Activated CD8-positive, alpha-beta memory T cell treated with anti-CD3 and anti-CD28 coated beads for 4 hours (primary cell): Measurements from ENCODE around the gene NOSTRIN.
"Not testable (repeated sequence)": the region's sequence is repeated elsewhere in the genome, so short reads cannot be mapped to it uniquely, and the experiment has no call there.

Experiments
- DNase-seq, 2 donors: peaks; one replicate each; pipeline ENCODE4 v3.0.0-alpha.2; 2020; ENCODE audit warnings: low read depth in 2 of 2

NOSTRIN gene, protein sequence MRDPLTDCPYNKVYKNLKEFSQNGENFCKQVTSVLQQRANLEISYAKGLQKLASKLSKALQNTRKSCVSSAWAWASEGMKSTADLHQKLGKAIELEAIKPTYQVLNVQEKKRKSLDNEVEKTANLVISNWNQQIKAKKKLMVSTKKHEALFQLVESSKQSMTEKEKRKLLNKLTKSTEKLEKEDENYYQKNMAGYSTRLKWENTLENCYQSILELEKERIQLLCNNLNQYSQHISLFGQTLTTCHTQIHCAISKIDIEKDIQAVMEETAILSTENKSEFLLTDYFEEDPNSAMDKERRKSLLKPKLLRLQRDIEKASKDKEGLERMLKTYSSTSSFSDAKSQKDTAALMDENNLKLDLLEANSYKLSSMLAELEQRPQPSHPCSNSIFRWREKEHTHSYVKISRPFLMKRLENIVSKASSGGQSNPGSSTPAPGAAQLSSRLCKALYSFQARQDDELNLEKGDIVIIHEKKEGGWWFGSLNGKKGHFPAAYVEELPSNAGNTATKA

DNA sequence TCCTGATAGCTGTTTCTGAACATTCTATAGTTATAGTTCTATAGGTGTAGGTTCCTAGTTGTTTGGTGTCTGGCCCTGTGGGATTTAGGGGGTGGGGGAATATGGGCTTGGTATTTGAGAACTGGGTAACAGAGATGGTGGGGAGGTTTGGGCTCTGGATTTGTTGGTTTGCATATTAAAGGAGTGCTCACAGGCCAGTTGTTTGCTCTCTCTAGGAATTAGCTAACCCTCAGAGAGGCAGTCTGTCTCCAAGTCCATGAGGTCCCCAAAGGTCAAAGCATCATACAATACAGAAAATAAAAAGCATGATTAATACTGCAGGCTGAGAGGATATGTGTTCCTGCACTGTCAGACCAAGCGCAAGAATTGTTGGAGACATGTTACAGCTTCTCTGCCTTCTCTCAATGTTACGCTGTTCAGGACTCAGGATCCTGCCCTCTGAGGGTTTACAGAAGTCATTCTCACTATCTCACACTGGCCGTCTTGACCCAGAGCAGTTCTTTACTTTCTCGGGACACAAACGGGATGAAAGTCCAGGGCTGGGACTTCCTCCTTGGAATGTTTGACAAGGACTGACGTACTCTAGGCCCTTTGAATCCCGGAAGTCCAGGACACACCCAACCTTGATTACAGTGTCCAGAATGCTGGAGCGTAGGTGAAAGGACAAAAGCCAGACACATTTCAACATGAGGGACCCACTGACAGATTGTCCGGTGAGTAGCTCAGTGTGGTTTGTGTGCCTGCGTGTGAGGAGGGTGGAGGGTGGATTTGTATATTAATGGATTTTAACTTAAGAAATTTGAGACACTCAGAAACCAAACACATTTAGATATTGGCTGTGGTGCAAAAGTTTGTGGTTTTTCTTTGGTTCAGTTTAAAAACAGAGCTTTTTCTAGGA lies at the start of gene NOSTRIN:
TSS of gene NOSTRIN (plus strand) at position 677 of the 898 bp plus-strand sequence. CDS start at position 687, 10 bp downstream.
- no peak for DNase-seq

DNA sequence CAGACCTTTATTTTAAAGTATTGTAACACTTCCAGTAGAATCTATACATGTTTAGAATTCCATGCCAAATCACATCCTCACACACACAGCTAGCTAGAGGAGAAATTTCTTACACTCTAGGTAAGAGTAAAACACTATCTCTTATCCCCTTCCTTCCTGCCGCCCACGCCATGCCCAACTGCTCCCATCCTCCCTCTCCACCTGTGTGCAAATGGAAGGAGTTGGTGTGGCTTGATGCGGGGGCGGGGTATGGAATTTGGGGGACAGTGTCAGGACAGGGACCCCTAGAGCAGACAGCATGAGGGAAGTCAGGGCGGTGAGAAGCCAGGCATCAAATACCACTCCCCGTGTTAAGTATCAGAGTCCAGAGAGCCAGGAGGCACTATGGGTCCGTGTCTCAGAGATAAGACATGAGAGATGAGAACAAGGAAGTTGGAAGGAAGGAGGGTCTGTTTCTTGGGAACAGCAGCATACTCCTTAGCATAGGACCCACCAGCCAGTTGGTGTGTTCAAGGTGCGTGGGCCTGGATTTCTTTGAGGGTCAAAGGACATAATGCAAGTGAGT lies 48.6 kb upstream of the NOSTRIN start:
- DNase-seq = no peak

DNA sequence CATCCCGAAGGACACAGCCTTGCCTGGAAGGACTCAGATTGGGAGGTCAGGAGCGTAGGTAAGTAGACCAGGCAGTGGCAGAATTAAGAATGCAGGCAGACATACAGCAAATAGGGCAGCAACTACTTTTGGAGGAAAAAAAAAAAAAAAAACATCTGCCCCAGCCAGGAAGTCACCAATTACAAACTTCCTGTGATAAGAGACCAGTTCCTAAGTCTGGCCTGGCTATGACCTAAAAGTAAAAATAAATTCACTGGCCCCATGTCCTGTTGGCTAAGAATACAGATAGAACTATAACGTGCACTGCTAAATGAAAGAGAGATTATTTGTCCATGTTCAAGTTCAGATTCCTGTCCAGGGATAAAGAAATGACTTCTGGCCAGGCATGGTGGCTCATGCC lies 45.2 kb upstream of the NOSTRIN start:
- DNase-seq = no peak

DNA sequence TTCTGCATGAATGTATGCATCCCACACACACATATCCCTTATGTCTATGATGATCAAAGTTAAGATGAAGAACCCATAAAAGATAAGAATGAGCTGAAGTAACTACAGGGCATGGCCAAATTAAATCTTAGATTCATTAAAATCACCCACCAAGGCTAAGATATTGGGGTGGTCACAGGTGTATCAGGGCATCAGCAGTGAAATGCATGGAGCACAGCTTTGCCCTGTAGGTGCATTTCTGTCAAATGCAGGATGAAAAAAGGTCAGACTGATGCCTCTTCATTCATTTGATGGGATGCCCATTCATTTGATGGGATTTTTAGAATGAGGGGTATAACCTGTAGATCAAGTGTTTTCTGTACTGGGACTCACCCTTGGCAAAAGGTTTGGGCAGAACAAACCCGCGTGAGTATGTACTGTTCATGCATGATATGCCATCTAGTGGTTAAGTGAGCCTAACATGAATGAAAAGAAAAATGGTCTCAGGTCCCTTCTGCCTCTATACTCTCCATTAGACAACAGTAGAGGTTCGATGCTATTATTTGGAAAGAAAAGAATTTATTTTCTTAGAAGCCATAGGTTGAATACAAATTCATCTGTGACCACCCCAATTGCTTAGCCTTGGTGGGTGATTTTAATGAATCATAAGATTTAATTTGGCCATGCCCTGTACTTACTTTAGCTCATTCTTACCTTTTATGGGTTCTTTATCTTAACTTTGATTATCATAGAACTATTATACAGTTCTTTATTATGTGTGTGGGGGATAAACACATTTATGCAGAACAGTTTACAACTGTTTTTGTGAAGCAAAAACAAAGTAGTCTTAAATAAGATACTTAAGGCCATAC lies 43.2 kb upstream of the NOSTRIN start:
- DNase-seq = no peak

DNA sequence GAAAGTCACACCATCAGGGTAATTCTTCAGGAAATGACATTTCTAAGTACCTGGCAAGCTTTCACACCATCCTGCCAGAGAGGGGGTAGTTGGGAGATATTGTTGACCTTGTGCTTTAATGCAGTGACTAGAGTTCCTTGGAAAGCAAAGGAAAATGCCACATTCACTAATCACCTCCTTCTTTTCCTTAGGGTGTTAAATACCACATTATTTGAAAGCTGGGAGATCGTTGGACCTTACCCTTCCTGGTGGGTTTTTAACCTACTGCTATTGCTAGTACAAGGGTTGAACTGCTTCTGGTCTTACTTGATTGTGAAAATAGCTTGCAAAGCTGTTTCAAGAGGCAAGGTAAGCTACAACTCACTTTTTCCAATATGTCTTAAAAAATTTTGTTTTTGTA lies 37.0 kb upstream of the NOSTRIN start:
- DNase-seq = no peak

DNA sequence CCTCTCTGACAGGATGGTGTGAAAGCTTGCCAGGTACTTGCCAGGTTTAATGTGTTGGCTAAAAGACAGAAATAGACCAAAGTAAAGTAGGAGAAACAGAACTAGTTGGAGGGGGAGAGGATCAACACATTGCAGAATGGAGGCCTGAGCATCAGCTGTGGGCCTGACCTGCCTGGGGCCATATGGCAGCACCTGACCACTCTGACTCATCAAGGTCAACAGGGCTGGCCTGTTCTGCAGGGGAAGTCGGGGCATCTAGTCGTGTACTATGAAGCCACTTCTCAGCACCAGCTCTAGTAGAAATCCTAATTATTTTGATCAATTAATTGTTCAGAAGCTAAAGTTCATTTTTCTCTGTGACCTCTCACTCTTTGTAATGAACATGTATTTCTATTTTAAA lies 35.8 kb upstream of the NOSTRIN start:
- DNase-seq = no peak

DNA sequence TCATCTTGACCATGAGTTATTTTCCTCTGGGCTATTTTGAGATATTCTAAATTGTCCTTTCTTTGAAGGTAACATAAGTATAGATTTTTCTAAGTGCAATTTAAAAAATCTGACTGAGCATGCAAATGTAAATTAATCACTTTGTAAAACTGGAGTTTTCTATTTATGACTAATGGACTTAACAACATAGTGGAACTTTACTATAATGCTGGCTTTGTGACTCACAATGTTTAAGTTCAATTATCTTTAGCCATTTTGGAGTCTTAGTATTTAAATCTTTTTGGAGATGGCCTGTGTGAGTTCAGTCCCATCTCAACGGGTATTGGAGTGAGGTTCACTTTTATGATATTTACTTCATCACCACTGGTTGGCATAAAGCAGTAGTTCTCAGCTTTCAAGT lies 35.2 kb upstream of the NOSTRIN start:
- no peak for DNase-seq

DNA sequence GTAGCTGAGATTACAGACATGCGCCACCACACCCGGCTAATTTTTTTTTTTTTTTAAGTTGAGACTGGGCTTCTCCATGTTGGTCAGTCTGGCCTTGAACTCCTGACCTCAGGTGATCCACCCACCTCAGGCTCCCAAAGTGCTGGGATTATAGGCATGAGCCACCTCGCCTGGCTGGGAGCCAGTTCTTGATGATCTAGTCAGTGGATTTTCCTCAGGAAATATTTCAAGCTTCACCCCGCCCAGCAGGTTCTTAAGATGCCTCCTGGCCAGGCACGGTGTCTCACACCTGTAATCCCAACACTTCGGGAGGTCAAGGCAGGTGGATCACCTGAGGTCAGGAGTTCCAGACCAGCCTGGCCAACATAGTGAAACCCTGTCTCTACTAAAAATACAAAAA lies 34.1 kb upstream of the NOSTRIN start:
- not testable (repeated sequence) for DNase-seq

DNA sequence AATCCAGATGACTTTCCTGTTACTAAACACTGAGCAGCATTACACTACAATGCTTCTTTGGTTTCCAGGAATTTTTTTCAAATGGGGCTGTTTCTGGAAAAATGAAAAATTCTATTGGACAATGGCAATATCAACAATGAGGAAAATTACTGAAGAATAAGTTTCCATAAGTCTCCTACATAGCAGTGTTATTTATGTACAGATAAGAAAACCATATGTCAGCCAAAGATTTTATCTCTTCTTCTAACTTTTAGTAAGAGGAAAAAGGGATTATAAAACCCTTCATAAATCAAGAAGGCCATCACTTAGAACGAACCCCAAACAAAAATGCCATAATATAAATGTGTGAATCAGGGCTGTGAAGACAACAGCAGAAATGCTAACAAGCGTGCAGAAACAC lies 31.6 kb upstream of the NOSTRIN start:
- no peak for DNase-seq

DNA sequence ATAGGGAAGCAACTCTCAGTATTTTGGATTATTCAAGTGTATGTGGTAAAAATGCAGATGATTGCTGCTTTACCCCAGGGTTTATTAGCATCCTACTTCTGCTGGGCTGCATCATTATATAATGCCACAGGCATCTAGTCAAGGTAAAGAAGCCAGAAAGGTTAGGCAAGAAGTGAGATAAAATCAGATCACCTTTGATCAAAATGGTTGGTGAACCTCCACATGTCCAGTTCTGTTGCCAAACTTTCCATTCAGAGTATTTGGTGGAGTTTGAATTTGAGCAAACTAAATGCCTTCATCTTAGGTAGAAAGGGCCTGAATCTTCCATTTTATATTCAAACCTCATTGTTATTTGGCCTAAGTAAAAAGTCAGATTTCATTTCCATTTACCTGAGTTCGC lies 29.7 kb upstream of the NOSTRIN start:
- DNase-seq = no peak

DNA sequence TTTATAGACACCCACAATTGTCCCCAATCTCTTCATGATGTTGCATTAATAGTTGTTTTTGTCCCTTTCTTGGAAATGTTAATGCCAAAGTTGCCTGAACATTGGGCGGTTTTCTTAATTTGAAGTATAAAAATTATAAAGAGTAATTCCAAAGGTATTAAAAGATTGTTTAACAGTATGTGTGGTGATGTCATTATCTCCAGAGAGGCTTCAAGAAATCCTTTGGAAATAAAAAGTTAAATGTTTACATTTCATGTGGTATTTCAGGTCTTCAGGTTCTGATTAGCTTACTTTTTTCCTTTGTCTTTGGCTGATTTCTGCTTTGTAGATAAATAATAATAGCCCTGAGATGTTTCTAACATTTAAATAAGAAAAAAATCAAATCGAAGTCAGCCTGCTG lies 29.3 kb upstream of the NOSTRIN start:
- no peak for DNase-seq

DNA sequence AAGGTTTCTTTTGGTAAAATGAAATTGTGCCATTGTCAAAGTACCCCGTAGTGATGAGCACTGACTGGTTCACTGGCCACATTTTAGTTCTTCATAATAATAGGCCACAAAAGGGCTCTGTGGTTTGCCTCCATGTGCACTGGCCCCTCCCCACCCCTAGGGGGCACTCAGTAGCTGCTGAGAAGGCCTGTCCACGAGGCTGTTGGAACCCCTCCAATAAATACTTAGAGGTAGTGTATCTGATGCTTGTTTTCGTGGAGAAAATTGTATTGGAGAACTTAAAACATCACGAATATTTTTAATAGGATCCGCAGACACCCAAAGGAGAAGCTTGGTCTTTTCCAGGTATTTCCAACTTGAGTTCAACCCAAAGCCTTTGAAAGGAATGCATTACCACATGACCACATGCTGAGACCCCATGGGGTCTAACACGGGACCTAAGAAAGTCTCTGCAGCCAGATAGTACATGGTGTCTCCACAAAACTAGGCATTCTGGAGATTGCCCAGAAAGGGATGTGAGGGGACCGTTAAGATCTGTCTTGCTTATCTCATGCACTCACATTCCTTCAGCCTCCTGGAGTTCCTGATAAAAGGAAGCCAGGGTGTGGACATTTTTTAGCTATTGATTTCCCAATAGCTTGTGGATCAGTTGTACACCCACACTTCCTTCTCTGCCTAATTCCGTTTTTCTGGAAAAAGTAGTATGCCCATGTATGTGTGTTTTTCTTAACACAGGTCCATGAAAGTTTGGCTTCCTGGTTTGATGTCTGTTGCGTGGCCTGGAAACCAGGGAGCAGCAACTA lies 28.5 kb upstream of the NOSTRIN start:
- DNase-seq = no peak

DNA sequence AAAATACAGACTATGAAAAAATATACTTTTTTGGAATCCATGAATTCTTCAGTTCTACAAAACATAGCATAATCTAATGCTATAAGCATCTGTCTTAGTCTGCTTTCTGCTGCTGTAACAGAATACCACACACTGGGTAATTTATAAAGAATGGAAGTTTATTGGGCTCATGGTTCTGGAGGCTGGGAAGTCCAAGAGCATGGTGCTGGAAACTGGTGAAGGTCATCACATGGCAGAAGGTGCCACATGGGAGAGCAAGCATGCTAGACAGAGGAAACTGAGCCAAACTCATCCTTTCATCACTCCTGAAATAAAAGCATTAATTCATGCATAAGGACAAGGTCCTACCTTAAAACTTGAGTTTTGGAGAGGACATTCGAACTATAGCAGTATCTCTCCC lies 26.6 kb upstream of the NOSTRIN start:
- no peak for DNase-seq

DNA sequence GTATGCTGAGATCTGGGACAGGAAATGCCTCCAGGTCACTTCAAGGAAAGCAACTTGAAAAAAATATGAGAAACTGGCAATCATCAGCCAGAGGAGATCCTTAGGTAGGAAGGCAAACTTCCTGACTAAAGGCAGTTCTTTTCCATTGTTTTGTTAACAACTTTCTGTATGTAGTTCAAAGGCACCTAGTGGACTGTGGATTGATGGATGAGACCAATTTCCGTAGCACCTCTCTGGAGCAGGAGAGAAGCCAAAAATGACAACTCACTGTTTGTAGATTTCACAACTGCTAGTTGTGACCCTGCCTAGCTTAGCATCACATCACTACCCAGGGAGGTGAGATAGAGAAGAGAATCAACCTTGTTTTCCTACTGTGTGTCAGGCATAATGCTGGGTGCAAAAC lies 21.8 kb upstream of the NOSTRIN start:
- no peak for DNase-seq

DNA sequence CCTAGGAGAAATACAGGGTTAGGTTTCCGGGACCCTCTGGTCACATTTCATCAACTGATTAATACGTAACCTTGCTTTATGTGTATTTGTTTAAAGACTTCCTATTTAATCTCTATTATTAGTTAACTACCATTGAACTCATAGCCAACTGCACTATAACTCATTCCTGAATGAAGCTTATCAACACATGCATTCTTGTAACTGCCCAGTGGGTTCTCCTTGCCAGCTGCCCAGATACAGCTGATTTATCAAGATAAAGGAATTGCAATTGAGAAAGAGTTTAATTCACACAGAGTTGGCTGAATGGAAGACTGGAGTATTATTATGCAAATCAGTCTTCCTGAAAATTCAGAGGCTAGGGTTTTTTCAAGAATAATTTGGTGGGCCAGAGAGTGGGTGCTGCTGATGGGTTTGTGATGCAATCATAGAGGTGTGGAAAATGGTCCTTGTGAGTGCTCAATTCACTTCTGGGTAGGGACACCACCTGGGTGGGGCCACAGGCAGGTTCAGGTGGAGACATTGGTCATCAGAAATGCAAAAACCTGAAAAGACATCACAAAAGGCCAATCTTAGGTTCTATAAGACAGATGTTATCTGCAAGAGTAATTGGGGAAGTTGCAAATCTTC lies 21.1 kb upstream of the NOSTRIN start:
- DNase-seq = no peak

DNA sequence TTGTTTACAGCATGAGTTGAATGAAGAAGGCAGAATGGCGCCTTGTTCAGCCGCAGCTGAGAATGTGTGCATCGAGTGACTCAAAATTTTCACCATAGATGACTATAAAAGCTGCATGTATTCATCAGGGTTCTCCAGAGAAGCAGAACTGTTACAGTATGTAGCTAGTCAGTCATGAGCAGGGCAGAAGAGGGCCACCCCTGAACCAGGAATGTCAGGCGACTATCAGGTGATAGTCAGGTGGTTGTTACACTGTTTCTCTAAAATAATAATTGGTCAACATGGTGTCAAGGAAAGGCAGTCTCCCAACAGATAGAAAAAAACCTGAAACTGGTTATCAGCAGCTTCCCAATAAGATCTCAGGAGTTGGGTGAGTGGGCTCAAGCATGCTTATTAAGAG lies 20.2 kb upstream of the NOSTRIN start:
- DNase-seq = no peak

DNA sequence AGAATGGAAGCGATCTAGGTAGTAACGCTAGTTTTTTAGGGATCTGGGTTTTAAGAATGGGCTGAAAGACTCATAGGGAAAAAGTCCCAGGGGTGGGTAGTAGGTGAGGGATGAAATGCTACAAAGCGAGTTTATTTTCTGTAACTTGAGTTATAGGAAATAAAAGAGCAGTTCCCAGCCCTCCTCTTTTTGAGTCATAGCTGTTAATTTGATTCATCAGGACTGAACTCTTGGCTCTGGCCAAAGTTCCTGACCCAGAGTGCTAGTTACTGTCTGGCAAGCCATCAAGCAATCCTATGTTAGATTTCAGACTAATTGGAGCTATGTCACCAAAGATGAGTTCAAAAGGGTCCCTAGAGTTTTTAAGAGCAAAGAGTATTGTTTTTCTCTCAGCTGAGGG lies 17.4 kb upstream of the NOSTRIN start:
- DNase-seq = no peak

DNA sequence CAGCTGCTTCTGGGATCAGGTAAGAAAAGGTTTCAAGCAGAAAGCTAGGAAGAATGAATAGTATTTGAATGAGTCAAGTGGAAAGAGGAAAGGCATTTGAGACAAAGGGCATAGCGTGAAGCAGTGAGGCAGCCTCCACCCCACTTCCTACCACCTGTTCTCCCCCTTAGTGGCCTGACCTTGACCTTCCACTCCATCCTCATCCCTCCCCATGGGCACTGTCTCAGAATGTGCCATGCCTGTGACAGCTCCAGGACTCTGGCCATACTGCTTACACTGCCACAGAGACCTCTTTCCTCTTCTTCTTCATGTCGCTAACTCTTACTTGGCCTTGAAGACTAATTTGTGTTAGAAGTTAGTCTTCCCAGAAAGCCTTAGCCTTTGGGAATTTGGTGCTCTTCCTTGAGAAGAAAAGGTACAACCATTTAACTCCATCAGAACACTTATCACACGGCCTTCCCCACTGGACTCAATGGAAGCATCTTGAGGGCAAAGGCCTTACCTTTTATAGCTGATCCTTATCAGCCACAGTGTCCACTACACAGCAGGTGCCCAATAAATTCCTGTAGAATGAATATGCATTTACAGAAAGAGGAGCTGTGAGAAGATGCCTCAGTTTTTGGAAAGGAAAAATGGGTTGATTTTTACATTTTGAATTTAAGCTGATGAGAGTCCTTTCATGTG lies 15.2 kb upstream of the NOSTRIN start:
- DNase-seq = no peak

DNA sequence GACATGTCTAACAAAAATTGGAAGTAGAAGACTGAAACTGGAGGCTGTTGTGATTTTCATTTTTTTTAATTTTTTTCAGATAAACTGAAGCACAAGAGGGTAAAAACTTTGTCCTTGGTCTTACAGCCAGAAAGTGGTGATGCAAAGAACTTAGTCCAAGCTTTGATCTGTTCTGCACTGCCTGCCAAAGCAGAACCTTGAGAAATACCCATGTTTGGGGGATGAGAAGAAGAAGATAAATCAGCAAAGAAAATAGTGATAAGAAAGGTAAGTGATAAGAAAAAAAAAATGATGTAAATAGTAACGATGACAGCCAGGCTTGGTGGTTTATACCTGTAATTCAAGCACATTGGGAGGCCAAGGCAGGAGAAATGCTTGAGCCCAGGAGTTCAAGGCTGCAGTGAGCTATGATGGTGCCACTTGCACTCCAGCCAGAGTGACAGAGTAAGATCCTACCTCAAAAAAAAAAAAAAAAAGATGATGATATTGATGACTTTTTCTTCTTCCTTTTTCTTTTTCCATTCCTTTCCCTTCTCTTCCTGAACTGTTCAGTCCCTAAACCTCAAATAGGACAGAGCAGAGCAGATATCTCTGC lies 14.6 kb upstream of the NOSTRIN start:
- no peak for DNase-seq
